ENCODE results near the gene CUTC.

DNA sequence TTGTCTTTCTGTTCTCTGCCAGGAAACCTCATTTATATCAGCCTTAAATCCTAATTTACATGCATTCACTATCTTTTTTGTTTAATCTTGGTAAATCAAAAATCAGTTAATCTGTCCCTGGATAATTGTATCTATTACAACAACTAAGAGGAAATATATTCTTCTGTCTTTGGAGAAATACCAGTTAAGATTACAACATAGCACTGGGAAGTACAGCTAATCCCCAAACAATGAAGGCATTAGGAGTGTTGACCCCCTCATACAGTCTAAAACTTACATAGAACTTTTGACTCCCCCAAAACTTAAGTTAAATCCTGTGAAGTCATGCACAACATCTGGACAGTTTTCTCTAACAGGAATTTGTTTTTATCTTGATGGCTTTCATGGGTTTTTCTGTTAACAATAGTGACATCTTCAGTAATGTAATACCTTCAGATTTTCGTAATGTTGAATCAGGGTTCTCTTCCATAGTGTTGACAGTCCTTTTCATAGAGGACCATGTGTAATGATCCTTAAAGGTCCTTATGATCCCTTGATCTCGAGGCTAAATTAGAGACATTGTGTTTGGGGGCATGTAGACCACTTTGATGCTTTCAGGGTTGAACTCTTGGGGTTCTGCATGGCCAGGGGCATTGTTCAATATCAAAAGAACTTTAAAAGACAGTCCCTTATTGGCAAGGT, 26.3 kb downstream of the CUTC start:
- TF ChIP-seq, protein P1, sequence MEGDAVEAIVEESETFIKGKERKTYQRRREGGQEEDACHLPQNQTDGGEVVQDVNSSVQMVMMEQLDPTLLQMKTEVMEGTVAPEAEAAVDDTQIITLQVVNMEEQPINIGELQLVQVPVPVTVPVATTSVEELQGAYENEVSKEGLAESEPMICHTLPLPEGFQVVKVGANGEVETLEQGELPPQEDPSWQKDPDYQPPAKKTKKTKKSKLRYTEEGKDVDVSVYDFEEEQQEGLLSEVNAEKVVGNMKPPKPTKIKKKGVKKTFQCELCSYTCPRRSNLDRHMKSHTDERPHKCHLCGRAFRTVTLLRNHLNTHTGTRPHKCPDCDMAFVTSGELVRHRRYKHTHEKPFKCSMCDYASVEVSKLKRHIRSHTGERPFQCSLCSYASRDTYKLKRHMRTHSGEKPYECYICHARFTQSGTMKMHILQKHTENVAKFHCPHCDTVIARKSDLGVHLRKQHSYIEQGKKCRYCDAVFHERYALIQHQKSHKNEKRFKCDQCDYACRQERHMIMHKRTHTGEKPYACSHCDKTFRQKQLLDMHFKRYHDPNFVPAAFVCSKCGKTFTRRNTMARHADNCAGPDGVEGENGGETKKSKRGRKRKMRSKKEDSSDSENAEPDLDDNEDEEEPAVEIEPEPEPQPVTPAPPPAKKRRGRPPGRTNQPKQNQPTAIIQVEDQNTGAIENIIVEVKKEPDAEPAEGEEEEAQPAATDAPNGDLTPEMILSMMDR (IDR thresholded peaks at IDR 0.05), result no peak
- no peak for TF ChIP-seq POLR2A (IDR thresholded peaks at IDR 0.05)
